Heart left ventricle (tissue), 16 donors: ENCODE measurements around the gene PGM2. TPM values are rescaled to one million over a fixed set of nuclear protein-coding genes. Genes with fewer than 3 reads are reported as not detected.
A peak's percentile ranks its signal among the peaks of the same experiment; 100 is the strongest.

Source experiments
- ATAC-seq, 4 donors: fragments of 200-7000 bp; cut with Tn5 transposase; one replicate each; pipeline ENCODE4 v1.9.1; 2020 to 2022; ENCODE audit warnings: moderate library complexity in 4 of 4, mild to moderate bottlenecking in 3 of 4, moderate number of reproducible peaks in 1 of 4
- DNase-seq, 5 donors: peaks; one replicate each; pipeline ENCODE4 v3.0.0-alpha.2; 2020
- H3K27ac ChIP-seq, 12 donors: fragments of 200-600 bp; sonication (generic) in 4 of 12; one replicate each; pipeline versions ENCODE4 v1.5.0 to v1.8.0; 2016 to 2022; ENCODE audit warnings: mild to moderate bottlenecking in 2 of 12
- H3K27me3 ChIP-seq, 9 donors: fragments of 200-600 bp; sonication (generic) in 2 of 9; one replicate each; pipeline versions ENCODE4 v1.5.1 to v1.8.0; 2016 to 2022; ENCODE audit warnings: mild to moderate bottlenecking in 3 of 9
- H3K36me3 ChIP-seq, 9 donors: fragments of 200-600 bp; sonication (generic) in 2 of 9; one replicate each; pipeline versions ENCODE4 v1.5.0 to v1.8.0; 2018 to 2022; ENCODE audit warnings: mild to moderate bottlenecking in 2 of 9
- H3K4me1 ChIP-seq, 12 donors: fragments of 200-600 bp; sonication (generic) in 4 of 12; one replicate each; pipeline versions ENCODE4 v1.5.0 to v1.8.0; 2016 to 2022; ENCODE audit warnings: mild to moderate bottlenecking in 3 of 12
- H3K4me3 ChIP-seq, 12 donors: fragments of 200-600 bp; sonication (generic) in 4 of 12; one replicate each; pipeline versions ENCODE4 v1.5.0 to v1.8.0; 2017 to 2022; ENCODE audit warnings: mild to moderate bottlenecking in 9 of 12, moderate library complexity in 4 of 12
- H3K9me3 ChIP-seq, 12 donors: fragments of 200-600 bp; sonication (generic) in 4 of 12; one replicate each; pipeline versions ENCODE4 v1.5.0 to v1.8.0; 2016 to 2022; ENCODE audit warnings: mild to moderate bottlenecking in 1 of 12
- POLR2A ChIP-seq, 2 donors: fragments of 450-650 bp; IDR thresholded peaks; one replicate each; pipeline ENCODE4 v1.6.1; 2017; ENCODE audit warnings: antibody characterized with exemption in 2 of 2, mild to moderate bottlenecking in 2 of 2, moderate library complexity in 2 of 2
- WGBS, 4 donors: extraction: QIAGEN DNeasy Blood & Tissue Kit in 2 of 4; methylation state at CpG; one replicate each; pipeline versions ENCODE4 v1.1.5 to v1.1.7; 2013 to 2018; 5-methylcytosine and 5-hydroxymethylcytosine counted together
- intact Hi-C, 10 donors: fragments of 100-400 bp; cut with DNase I; formaldehyde crosslinking; loops; one replicate each; pipeline versions ENCODE4 v1.11.1 to v1.14.2; 2022
- polyA plus RNA-seq, 2 donors: library from polyadenylated mRNA; stranded (reverse); fragments of 200-250 nt; gene quantifications; one replicate each; pipeline ENCODE4 v1.2.3, GENCODE V29; 2013
- total RNA-seq, 9 donors: library from RNA; depleted of rRNA in 2 of 9; stranded (reverse); fragments of >200 nt in 2 of 9; fragmentation: NEBNext Ultra II Directional in 3 of 9; extraction: Animal tissue kit (Norgen Biotek cat#: 25700) in 3 of 9; gene quantifications; one replicate each; pipeline versions ENCODE4 v1.1.0 to v1.2.4, GENCODE V29; 2016 to 2023
- TF ChIP-seq, protein P1 (sequence below), 12 donors: fragments of 200-600 bp; sonication (generic) in 4 of 12; IDR thresholded peaks; one replicate each; pipeline versions ENCODE4 v1.5.0 to v1.8.0; 2018 to 2022; ENCODE audit warnings: antibody characterized with exemption in 12 of 12, mild to moderate bottlenecking in 5 of 12
- donor health status: ischemic (EF 13 %, LVEDD 7.1; RV severe dilation, severe dysfunction).
- donor health status: healthy with polysubstance abuse.
- donor health status: DM: no; HTN: yes; CAD: no.
- donor health status: DM: no; HTN: no; CAD: no.
- donor health status: ischemic (EF 25% LVEDD 6.9; RV normal size, moderate dysfunction).
- donor health status: ischemic (EF 25% LVEDD 5.7; RV mildly dilated, moderate dysfunction).
- donor health status: healthy.
- donor health status: DM: yes; HTN: yes; CAD: no.
- donor health status: ischemic (EF 35%, LVEDD 5.7; RV mildly dilated, moderate dysfunction).
- donor health status: nonischemic (EF 11% LVEDD 7.7; RV severe dilation, severe dysfunction).
- donor health status: DM: yes; HTN: yes; CAD: no.
- donor health status: PGD.
- donor health status: ischemic (EF 29% LVEDD 5.4; RV normal size, mild dysfunction).
- donor health status: nonischemic (EF 23%, LVEDD 6.1; RV moderate dilation, normal function).

The PGM2 gene
- total and polyA plus RNA-seq, 11 donors = 3.3 to 18.4 (median 8.5) TPM

DNA sequence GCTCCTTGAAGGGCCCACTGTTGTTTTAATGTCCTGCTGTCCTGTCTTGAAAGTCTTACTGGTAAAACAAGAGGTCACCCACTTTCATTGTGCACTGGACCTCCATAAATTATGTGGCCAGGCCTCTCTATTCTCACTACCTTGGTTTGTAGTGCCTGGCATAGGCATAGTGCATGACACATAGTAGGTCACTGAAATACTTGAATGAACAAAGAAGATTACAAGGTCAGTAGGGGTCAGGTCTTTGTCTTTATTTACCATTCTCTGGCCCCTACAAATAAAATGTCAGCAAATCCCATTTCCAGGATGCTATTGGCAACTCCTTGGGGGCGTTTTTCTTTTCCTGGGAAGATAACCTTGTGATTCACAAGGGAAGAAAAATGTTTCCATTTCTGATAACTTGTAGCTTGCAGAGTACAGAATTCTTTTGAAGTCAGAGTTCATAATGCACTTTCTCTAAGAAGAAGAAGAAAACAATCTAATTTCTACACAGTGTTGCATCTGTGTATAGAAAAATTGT lies 1.4 kb downstream of the PGM2 start:
- ATAC-seq (no peak), DNase-seq (no peak)
- WGBS, 4 donors = 30 to 74% (median 53%) methylated on average over 1 of the region's 1 CpG
- Histone ChIP-seq H3K4me3 (peak overlapping the region in 10 of 12 donors; percentile 54 to 97 (median 90)), H3K27ac (peak overlapping the region in 6 of 12 donors; percentile 90 to 95 (median 92)), H3K9me3 (no peaks in the 10 kb centered on the region), H3K4me1 (peaks cover 3 to 38% (median 20%) of the 10 kb centered on the region in 12 donors), H3K36me3 (peaks cover 0 to 32% (median 30%) of the 10 kb centered on the region in 9 donors), H3K27me3 (no peaks in the 10 kb centered on the region)
- no peak for TF ChIP-seq POLR2A (IDR thresholded peaks at IDR 0.05)
- TF ChIP-seq, protein P1, sequence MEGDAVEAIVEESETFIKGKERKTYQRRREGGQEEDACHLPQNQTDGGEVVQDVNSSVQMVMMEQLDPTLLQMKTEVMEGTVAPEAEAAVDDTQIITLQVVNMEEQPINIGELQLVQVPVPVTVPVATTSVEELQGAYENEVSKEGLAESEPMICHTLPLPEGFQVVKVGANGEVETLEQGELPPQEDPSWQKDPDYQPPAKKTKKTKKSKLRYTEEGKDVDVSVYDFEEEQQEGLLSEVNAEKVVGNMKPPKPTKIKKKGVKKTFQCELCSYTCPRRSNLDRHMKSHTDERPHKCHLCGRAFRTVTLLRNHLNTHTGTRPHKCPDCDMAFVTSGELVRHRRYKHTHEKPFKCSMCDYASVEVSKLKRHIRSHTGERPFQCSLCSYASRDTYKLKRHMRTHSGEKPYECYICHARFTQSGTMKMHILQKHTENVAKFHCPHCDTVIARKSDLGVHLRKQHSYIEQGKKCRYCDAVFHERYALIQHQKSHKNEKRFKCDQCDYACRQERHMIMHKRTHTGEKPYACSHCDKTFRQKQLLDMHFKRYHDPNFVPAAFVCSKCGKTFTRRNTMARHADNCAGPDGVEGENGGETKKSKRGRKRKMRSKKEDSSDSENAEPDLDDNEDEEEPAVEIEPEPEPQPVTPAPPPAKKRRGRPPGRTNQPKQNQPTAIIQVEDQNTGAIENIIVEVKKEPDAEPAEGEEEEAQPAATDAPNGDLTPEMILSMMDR (IDR thresholded peaks at IDR 0.05) = no peak
- intact Hi-C loops = loop anchor here in 9 of 10 donors (2.0 to 10.0 kb wide), 8 partner anchors 39 to 149 kb away; partner anchors contain the start of gene TBC1D1 (in 4 of the 9)

- Histone ChIP-seq H3K4me1 (peaks cover 3 to 38% (median 20%) of the 10 kb centered on the region in 12 donors), H3K27ac (no peak overlapping the region), H3K27me3 (no peaks in the 10 kb centered on the region), H3K9me3 (no peaks in the 10 kb centered on the region), H3K4me3 (no peak overlapping the region), H3K36me3 (peaks cover 0 to 41% (median 37%) of the 10 kb centered on the region in 9 donors)
- 90 to 95% (median 92%) methylated on average over 3 of the region's 3 CpGs for WGBS, 4 donors
- no peak for ATAC-seq
- DNase-seq = no peak
- no peak for TF ChIP-seq POLR2A (IDR thresholded peaks at IDR 0.05)
- TF ChIP-seq, protein P1 (IDR thresholded peaks at IDR 0.05) = no peak
- intact Hi-C loops = loop anchor here in 8 of 10 donors (5.0 to 10.0 kb wide), 6 partner anchors 38 to 148 kb away; partner anchors contain the start of gene TBC1D1 (in 2 of the 8)
These were observed 2.4 kb downstream of the PGM2 start for GRCh38 chr4:37828843-37829242.

DNA sequence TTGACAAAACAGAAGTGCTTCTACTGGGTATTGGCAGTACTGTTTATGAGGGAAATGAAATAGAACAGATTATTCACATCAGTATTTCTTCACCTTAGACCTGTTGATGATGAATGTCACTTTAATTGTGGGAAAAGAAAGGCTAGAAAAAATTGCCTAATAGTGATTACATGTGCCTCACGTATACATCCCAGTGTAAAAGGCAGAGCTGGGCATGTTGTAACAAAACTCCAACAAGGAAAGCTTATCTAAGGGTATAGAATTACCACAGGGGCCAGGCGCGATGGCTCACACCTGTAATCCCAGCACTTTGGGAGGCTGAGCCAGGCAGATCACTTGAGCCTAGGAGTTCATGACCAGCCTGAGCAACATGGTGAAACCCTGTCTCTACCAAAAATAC lies 4.2 kb downstream of the PGM2 start:
- Histone ChIP-seq H3K27me3 (no peaks in the 10 kb centered on the region), H3K4me3 (no peak overlapping the region), H3K9me3 (no peaks in the 10 kb centered on the region), H3K27ac (no peak overlapping the region), H3K4me1 (peaks cover 3 to 32% (median 17%) of the 10 kb centered on the region in 12 donors), H3K36me3 (peaks cover 0 to 59% (median 55%) of the 10 kb centered on the region in 9 donors)
- 81 to 96% (median 92%) methylated on average over 3 of the region's 3 CpGs for WGBS, 4 donors
- ATAC-seq = no peak
- no peak for DNase-seq
- intact Hi-C loops = no loop called here
- TF ChIP-seq POLR2A (IDR thresholded peaks at IDR 0.05) = no peak

DNA sequence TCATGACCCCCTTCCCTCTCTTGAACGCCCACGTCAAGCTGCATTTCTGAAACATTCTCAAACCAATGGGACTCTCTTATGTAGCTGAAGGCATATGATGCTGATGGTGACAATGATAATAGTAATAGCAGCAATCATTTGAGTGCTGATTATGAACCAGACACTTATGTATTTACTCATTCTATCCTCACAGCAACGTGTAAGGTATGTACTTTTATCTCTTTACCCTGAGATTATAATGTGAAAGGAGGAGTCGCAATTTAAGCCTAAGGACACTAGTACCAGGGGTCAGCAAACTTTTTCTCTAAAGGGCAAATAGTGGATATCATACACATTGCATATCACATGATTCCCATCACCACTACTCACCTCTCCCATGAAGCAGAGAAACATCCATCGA lies 8.5 kb downstream of the PGM2 start:
- no peak for ATAC-seq
- TF ChIP-seq POLR2A (IDR thresholded peaks at IDR 0.05) = no peak
- TF ChIP-seq, protein P1 (IDR thresholded peaks at IDR 0.05) = no peak
- H3K36me3 ChIP-seq = peaks cover 0 to 97% (median 83%) of the 10 kb centered on the region in 9 donors
- H3K9me3 ChIP-seq = no peaks in the 10 kb centered on the region
- H3K4me3 ChIP-seq = no peak overlapping the region
- no peak overlapping the region for H3K27ac ChIP-seq
- intact Hi-C loops = no loop called here
- H3K27me3 ChIP-seq = no peaks in the 10 kb centered on the region
- WGBS, 4 donors = 76 to 80% (median 77%) methylated on average over 5 of the region's 5 CpGs
- peaks cover 0 to 28% (median 7%) of the 10 kb centered on the region in 12 donors for H3K4me1 ChIP-seq
- DNase-seq = no peak
